ENCODE measurements around the gene HES1. TPM values are rescaled to one million over a fixed set of nuclear protein-coding genes. Genes with fewer than 3 reads are reported as not detected.
A peak's percentile ranks its signal among the peaks of the same experiment; 100 is the strongest.

Gene HES1
- total RNA-seq, 2 experiments from 2014 or later, result 2.3 to 2.5 TPM

DNA sequence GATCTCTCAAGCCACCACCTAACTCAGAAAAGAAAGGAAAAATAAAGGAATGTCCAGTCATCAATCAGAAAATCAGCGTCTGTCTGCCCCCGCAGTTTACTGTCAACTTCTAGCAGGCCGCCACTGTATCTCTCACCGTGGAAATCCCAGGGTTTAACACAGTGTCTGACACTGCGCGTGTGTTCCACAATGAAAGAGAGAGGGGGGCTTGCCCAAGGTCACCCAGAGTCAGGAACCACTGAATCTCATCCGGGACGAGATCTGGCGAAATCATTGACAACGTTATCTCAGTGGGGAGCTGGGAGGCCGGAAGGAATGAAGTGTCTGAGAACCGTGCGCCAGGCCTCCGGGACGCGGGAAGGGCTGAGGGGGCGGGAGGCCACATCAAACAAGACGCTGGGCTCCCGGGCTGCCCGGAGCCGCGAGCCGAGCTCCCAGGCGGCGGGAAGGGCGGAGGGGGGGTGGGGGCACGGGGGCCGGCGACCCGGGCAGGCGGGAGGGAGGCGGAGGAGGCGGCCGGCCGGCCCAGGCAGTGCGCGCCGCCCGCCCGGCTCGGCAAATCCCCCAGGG, 2.2 kb upstream of the HES1 start:
- Mint-ChIP-seq H3K9me3 (no peaks in the 10 kb centered on the region), H3K27me3 (ENCODE audit: low read depth) (peaks cover 44% of the 10 kb centered on the region), H3K4me3 (peak overlapping the region; percentile 70), H3K4me1 (ENCODE audit: low read depth) (peaks cover 41% of the 10 kb centered on the region), H3K36me3 (ENCODE audit: low read depth) (no peaks in the 10 kb centered on the region), H3K27ac (peak overlapping the region; percentile 69)
- intact Hi-C loops (cut with micrococcal nuclease), result loop anchor here (1.0 to 10.0 kb wide), 4 partner anchors 31 to 1239 kb away; partner anchors contain the start of gene ATP13A3
- CTCF ChIA-PET, result interaction anchor here (1.3 kb wide), 2 partner anchors 9 to 164 kb away, joined by 3 to 6 read pairs; no protein-coding TSS in a partner anchor
- DNase-seq, result peak; percentile 37

DNA sequence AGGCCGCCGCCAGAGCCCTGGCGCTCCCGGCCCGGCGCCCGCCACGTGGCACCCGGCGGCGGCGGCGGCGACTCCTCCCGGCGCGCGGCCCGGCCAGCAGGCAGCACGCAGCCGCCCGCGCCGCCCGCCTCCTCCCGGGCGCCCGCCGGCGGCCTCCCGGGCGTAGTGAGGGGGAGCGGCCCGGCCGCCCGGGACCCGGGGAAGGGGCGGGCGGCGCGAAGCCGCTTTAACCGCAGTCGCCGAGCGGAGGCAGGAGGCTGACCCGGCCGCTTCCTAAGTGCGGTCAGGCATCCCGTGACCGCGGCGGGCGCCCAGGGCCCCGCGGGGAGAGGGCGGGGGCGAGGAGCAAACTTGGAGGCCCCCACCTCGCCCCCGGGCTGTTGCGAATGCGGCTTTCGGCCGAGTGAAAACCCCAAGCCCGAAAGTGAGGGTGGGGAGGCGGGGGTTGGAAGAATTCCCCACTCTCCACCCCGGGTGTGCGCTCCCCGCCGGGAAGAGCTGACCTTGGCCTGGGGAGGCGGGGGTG, 1.7 kb upstream of the HES1 start:
- intact Hi-C loops (cut with micrococcal nuclease), result loop anchor here (1.0 to 10.0 kb wide), 4 partner anchors 31 to 1239 kb away; partner anchors contain the start of gene ATP13A3
- DNase-seq, result peak; percentile 56
- Mint-ChIP-seq H3K27ac (no peak overlapping the region), H3K4me1 (ENCODE audit: low read depth) (peaks cover 41% of the 10 kb centered on the region), H3K4me3 (peak overlapping the region; percentile 84), H3K27me3 (ENCODE audit: low read depth) (peaks cover 49% of the 10 kb centered on the region), H3K36me3 (ENCODE audit: low read depth) (no peaks in the 10 kb centered on the region), H3K9me3 (no peaks in the 10 kb centered on the region)
- CTCF ChIA-PET, result no interaction called here

DNA sequence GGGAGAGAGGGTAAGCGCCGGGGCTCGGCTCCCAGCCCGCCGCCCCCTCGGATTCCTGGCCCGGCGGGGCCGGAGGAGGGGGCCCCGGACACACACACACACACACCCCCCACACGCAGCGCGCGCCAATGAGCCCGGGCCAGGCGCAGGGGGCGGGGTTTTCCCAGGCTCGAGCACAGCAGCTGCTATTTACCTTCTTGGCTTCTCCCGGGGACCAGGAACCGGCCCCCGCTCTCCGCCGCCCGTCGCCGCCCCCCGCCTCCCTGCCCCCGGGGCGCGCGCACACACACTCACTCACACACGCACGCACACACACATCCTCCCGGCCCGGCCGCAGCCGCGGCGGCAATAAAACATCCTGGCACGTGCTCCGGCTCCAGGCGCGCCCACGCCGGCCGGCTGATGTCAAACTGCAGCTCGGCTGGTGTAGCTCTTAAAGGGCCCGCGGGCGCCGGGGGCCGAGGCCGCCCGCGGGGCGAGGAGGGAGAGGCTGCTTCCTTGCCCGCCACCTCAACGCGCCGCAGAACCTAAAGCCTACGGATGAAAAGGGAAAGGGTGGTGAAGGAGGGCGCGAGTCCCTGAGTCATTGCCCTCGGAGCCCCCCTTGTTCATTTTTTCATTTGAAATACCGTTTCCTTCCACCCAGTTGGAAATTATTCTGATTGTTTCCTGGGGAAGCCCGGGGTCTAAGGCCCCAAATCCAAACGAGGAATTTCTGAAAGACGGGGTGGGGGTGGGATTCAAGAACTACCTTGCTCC, 1.0 kb upstream of the HES1 start:
- Mint-ChIP-seq H3K27ac (peak overlapping the region; percentile 90), H3K36me3 (ENCODE audit: low read depth) (no peaks in the 10 kb centered on the region), H3K27me3 (ENCODE audit: low read depth) (peaks cover 54% of the 10 kb centered on the region), H3K4me3 (peak overlapping the region; percentile 84), H3K4me1 (ENCODE audit: low read depth) (peaks cover 41% of the 10 kb centered on the region), H3K9me3 (no peaks in the 10 kb centered on the region)
- intact Hi-C loops (cut with micrococcal nuclease), result loop anchor here (1.0 to 10.0 kb wide), 9 partner anchors 32 to 1240 kb away; partner anchors contain the start of gene ATP13A3
- DNase-seq, result peak; percentile 89
- CTCF ChIA-PET, result no interaction called here

DNA sequence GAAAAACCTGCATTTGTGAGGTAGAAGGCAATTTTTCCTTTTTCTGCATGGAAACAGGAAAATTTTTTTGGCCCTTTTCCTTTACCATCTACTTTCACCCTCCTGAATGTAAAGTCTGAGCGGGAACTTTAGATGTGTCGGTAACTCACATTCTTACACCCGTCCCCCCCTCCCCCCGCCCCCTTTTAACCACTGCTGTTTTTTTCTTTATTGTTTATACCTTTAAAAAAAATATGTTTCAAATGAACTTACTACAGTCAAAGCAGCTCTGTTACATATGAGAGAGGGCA, 487 bp upstream of the HES1 start:
- intact Hi-C loops (cut with micrococcal nuclease), result loop anchor here (1.0 to 10.0 kb wide), 8 partner anchors 33 to 1241 kb away; no protein-coding TSS in a partner anchor
- H3K4me1 Mint-ChIP-seq (ENCODE audit: low read depth), result peaks cover 41% of the 10 kb centered on the region
- H3K36me3 Mint-ChIP-seq (ENCODE audit: low read depth), result no peaks in the 10 kb centered on the region
- H3K4me3 Mint-ChIP-seq, result peak overlapping the region; percentile 84
- peaks cover 58% of the 10 kb centered on the region for H3K27me3 Mint-ChIP-seq (ENCODE audit: low read depth)
- no peaks in the 10 kb centered on the region for H3K9me3 Mint-ChIP-seq
- no peak overlapping the region for H3K27ac Mint-ChIP-seq
- no peak for DNase-seq
- CTCF ChIA-PET, result interaction anchor here (1.9 kb wide), 1 partner anchor 180 kb away, joined by 7 read pairs; no protein-coding TSS in a partner anchor

DNA sequence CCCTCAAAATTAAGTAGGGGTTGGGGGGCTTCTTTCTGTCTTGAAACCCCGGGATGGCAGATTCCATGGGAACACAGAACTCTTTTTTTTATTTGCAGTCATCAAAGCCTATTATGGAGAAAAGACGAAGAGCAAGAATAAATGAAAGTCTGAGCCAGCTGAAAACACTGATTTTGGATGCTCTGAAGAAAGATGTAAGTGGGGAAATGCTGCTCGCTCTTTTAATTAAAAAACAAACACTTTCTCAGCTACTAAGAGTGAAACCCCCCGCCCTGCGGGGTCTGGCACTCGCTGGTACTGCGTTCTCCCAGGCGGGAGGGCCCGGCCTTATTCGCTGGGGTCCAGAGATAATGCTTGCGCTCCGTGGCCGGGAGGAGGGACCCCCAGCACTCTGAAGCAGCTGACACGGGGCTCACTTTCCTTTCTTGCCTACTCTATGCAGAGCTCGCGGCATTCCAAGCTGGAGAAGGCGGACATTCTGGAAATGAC, 615 bp downstream of the HES1 start:
- intact Hi-C loops (cut with micrococcal nuclease), result loop anchor here (2.0 to 10.0 kb wide), 7 partner anchors 166 to 1242 kb away; partner anchors contain the start of gene OPA1
- Mint-ChIP-seq H3K4me1 (ENCODE audit: low read depth) (peaks cover 35% of the 10 kb centered on the region), H3K27me3 (ENCODE audit: low read depth) (peaks cover 53% of the 10 kb centered on the region), H3K4me3 (peak overlapping the region; percentile 80), H3K36me3 (ENCODE audit: low read depth) (no peaks in the 10 kb centered on the region), H3K9me3 (no peaks in the 10 kb centered on the region), H3K27ac (no peak overlapping the region)
- CTCF ChIA-PET, result interaction anchor here (0.6 to 1.9 kb wide), 5 partner anchors 165 to 469 kb away, joined by 3 to 7 read pairs (median 4); no protein-coding TSS in a partner anchor
- DNase-seq, result peak; percentile 28

DNA sequence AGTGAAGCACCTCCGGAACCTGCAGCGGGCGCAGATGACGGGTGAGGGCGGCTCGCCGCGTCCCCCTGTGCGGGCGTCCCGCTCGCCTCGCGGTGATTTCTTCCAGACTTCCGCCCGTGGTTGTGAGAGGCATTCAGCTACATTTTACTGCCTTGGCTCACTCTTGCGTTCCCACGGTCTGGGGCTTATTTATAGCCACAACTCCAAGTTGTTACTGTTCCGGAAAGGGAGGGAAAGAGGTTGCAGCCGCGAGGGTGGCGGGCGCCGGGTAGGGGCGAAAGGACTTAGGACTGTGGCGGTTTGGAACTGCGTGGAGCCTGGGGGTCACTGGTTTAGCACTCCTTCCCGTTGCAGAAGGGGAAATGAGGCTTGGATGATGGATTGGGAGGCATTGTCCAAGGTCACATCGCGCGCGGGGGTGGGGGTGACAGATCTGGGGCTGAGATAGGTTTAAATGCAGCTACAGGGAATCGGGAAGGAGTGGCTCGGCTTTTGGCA, 1.1 kb downstream of the HES1 start:
- Mint-ChIP-seq H3K27ac (peak overlapping the region; percentile 31), H3K27me3 (ENCODE audit: low read depth) (peaks cover 50% of the 10 kb centered on the region), H3K4me3 (peak overlapping the region; percentile 80), H3K36me3 (ENCODE audit: low read depth) (no peaks in the 10 kb centered on the region), H3K9me3 (no peaks in the 10 kb centered on the region), H3K4me1 (ENCODE audit: low read depth) (peaks cover 34% of the 10 kb centered on the region)
- CTCF ChIA-PET, result interaction anchor here (0.6 to 1.9 kb wide), 6 partner anchors 36 to 1575 kb away, joined by 3 to 7 read pairs (median 4); no protein-coding TSS in a partner anchor
- intact Hi-C loops (cut with micrococcal nuclease), result loop anchor here (2.0 to 10.0 kb wide), 7 partner anchors 166 to 1242 kb away; partner anchors contain the start of gene OPA1
- DNase-seq, result peak; percentile 52

DNA sequence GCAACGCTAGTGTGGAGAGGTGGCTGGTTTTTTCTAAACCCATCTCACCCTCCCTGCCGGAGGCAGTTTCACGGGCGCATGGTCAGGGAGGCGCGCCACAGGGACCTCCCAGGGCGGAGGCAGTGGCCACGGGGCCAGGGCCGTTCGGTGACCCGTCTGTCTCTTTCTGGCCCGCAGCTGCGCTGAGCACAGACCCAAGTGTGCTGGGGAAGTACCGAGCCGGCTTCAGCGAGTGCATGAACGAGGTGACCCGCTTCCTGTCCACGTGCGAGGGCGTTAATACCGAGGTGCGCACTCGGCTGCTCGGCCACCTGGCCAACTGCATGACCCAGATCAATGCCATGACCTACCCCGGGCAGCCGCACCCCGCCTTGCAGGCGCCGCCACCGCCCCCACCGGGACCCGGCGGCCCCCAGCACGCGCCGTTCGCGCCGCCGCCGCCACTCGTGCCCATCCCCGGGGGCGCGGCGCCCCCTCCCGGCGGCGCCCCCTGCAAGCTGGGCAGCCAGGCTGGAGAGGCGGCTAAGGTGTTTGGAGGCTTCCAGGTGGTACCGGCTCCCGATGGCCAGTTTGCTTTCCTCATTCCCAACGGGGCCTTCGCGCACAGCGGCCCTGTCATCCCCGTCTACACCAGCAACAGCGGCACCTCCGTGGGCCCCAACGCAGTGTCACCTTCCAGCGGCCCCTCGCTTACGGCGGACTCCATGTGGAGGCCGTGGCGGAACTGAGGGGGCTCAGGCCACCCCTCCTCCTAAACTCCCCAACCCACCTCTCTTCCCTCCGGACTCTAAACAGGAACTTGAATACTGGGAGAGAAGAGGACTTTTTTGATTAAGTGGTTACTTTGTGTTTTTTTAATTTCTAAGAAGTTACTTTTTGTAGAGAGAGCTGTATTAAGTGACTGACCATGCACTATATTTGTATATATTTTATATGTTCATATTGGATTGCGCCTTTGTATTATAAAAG, 1.8 kb downstream of the HES1 start:
- peak overlapping the region; percentile 80 for H3K4me3 Mint-ChIP-seq
- no peak overlapping the region for H3K27ac Mint-ChIP-seq

DNA sequence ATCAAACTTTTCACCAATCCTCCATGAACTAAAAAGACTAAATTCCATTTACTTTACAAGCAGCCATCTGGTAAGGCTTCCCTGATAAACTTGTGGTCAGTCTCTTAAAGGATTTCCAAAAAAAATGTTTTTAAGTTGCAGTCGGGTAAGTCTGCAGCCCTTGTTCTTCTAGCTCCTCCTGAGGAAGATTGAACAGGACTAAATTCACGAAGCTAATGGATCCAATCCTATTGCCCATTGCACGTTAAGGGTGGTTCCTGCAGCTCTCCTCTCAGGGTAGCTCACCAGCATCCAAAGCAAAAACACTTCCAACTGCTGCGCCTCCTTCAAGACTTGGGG, 2.8 kb downstream of the HES1 start:
- Mint-ChIP-seq H3K27ac (no peak overlapping the region), H3K4me3 (no peak overlapping the region), H3K36me3 (ENCODE audit: low read depth) (no peaks in the 10 kb centered on the region), H3K4me1 (ENCODE audit: low read depth) (peaks cover 34% of the 10 kb centered on the region), H3K27me3 (ENCODE audit: low read depth) (peaks cover 39% of the 10 kb centered on the region), H3K9me3 (no peaks in the 10 kb centered on the region)
- no peak for DNase-seq
- CTCF ChIA-PET, result interaction anchor here (0.6 to 1.6 kb wide), 7 partner anchors 16 to 1414 kb away, joined by 3 to 10 read pairs (median 3); no protein-coding TSS in a partner anchor
- intact Hi-C loops (cut with micrococcal nuclease), result loop anchor here (1.0 to 10.0 kb wide), 6 partner anchors 226 to 1244 kb away; no protein-coding TSS in a partner anchor

More for the DNA sequence above, 1.8 kb downstream of the HES1 start:
- Mint-ChIP-seq H3K9me3 (no peaks in the 10 kb centered on the region), H3K4me1 (ENCODE audit: low read depth) (peaks cover 39% of the 10 kb centered on the region), H3K36me3 (ENCODE audit: low read depth) (no peaks in the 10 kb centered on the region), H3K27me3 (ENCODE audit: low read depth) (peaks cover 48% of the 10 kb centered on the region)
- intact Hi-C loops (cut with micrococcal nuclease), result loop anchor here (1.0 to 10.0 kb wide), 9 partner anchors 167 to 1243 kb away; partner anchors contain the start of gene OPA1
- DNase-seq, result peak; percentile 66
- CTCF ChIA-PET, result interaction anchor here (0.6 to 1.9 kb wide), 9 partner anchors 17 to 1576 kb away, joined by 3 to 10 read pairs (median 3); no protein-coding TSS in a partner anchor

DNA sequence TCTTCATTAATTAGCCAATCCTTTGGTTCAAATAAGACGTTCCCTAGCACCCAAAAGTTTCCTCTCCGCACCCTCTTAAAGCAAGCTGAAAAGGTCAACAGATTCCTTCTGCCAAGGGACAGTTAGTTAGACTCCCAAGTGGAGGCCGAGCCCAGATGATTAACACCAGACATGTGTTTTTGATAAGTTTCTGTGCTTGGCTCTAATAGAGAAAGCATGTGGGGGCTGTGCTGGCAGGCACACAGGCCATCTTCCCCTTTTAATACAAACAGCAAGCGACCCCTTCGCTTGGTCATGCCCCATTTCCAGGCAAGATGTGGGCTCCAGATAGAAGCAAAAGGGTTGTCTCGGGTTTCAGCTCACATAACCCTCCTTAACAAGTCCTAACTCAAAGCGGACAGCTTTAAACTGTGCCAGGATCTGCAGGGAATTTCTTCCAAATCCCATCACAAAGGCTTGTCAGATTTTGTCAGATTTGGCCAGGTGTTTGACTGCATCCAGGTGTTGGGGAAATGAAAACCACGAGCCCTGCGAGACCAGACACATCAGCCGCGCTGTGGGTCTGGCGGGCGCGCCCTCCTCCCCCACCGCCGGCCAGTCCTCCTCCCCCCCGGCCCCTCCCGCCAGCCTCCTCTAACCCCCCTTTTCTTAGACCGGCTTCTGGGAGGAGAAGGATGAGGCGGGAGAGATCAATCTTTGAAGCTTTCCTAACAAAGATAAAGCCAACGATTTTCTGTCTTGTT, 3.3 kb downstream of the HES1 start:
- Mint-ChIP-seq H3K4me3 (no peak overlapping the region), H3K9me3 (no peaks in the 10 kb centered on the region), H3K36me3 (ENCODE audit: low read depth) (no peaks in the 10 kb centered on the region), H3K27me3 (ENCODE audit: low read depth) (peaks cover 38% of the 10 kb centered on the region), H3K4me1 (ENCODE audit: low read depth) (peaks cover 33% of the 10 kb centered on the region), H3K27ac (no peak overlapping the region)
- intact Hi-C loops (cut with micrococcal nuclease), result loop anchor here (5.0 to 10.0 kb wide), 4 partner anchors 227 to 1244 kb away; no protein-coding TSS in a partner anchor
- CTCF ChIA-PET, result interaction anchor here (0.6 to 1.3 kb wide), 6 partner anchors 15 to 1413 kb away, joined by 3 to 10 read pairs (median 4); no protein-coding TSS in a partner anchor
- DNase-seq, result no peak

DNA sequence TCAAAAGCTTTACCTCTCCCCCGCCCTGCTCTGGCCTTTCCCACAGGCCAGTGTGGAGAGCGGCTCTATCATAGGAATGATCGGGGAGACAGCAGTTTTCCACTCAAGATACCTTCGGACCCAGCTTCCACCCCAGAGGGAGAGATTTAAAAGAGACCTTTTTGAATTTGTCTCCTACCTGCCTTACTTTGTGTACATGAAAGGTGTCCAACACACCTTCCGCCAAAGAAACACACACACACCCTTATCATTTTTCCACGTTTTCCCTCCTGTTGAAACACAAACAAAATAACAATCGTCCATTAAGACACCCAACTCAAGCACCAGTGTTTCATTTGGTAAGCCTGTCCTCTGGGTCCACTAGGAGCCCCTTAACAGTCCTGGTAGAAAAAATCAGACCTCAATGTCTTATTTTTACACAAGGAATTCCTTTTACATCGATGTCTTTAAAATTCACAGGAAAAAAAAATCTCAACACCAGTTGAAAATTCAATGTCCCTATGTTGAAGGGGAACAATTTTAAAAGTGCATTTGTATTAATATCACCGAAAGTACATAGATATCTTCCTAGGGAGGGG, 4.0 kb downstream of the HES1 start:
- Mint-ChIP-seq H3K27me3 (ENCODE audit: low read depth) (peaks cover 38% of the 10 kb centered on the region), H3K4me3 (no peak overlapping the region), H3K4me1 (ENCODE audit: low read depth) (peaks cover 32% of the 10 kb centered on the region), H3K9me3 (no peaks in the 10 kb centered on the region), H3K27ac (no peak overlapping the region), H3K36me3 (ENCODE audit: low read depth) (no peaks in the 10 kb centered on the region)
- no peak for DNase-seq
- intact Hi-C loops (cut with micrococcal nuclease), result loop anchor here (5.0 to 10.0 kb wide), 4 partner anchors 228 to 1245 kb away; no protein-coding TSS in a partner anchor
- CTCF ChIA-PET, result interaction anchor here (1.3 kb wide), 1 partner anchor 176 kb away, joined by 4 read pairs; no protein-coding TSS in a partner anchor
